ENCODE results near the gene MSANTD1.
A peak's percentile ranks its signal among the peaks of the same experiment; 100 is the strongest.

Gene MSANTD1

DNA sequence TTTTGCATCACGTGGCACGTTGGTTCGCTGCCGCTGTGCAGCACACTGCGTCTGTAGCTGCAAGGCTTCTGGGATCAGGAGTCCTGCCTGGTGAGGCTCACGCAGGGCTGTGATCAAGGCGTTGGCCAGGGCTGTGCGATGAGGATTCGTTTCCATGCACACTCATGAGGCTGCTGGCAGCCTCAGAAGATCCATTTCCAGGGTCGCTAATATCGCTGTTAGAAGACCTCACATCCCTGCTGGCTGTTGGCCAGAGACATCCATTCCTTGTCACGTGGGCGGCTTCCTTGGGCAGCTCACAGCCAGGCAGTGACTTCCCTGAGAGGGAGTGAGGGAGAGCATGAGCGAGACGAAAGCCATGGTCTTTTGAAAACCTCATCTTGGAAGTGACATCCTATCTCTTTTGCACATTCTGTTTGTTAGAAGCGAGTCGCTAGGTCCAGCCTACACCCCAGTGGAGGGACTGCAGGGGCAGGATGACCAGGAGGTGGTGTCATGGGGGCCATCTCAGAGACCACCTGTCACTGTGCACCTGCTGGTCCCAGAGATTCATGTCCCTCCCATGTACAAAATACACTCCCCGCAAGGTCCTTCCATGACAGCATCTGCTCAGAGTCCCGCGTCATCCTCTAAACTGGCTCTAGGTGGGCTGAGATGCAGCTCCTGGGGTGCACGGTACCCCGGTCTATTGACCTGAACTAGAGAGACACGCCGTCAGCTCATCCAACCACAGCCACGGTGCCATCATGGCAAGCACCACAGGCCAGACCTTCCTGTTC is 56.1 kb downstream of the MSANTD1 start:
- peak; percentile 48 for DNase-seq

GRCh38 chr4:3305610-3306371 is 56.8 kb downstream of the MSANTD1 start:
- peak; percentile 61 for DNase-seq

All from midbrain (tissue), 1 donor.